Heart right ventricle (tissue), 16 donors: Measurements from ENCODE around the gene MED17. TPM values are rescaled to one million over a fixed set of nuclear protein-coding genes. Genes with fewer than 3 reads are reported as not detected.

Experiments
- ATAC-seq, 8 donors: fragments of 200-7000 bp; cut with Tn5 transposase; one replicate each; pipeline ENCODE4 v1.9.1; 2020; ENCODE audit warnings: mild to moderate bottlenecking in 8 of 8, moderate library complexity in 8 of 8, moderate number of reproducible peaks in 1 of 8
- DNase-seq, 2 donors: peaks; one replicate each; pipeline ENCODE4 v3.0.0-alpha.2; 2020
- H3K27ac ChIP-seq, 10 donors: fragments of 200-600 bp; sonication (generic) in 2 of 10; one replicate each; pipeline versions ENCODE4 v1.5.0 to v1.8.0; 2020 to 2022; ENCODE audit warnings: mild to moderate bottlenecking in 3 of 10
- H3K27me3 ChIP-seq, 7 donors: fragments of 200-600 bp; one replicate each; pipeline ENCODE4 v1.8.0; 2021 to 2022; ENCODE audit warnings: mild to moderate bottlenecking in 2 of 7
- H3K36me3 ChIP-seq, 9 donors: fragments of 200-600 bp; sonication (generic) in 1 of 9; one replicate each; pipeline versions ENCODE4 v1.5.0 to v1.8.0; 2020 to 2022; ENCODE audit warnings: mild to moderate bottlenecking in 2 of 9
- H3K4me1 ChIP-seq, 9 donors: fragments of 200-600 bp; sonication (generic) in 1 of 9; one replicate each; pipeline versions ENCODE4 v1.5.0 to v1.8.0; 2020 to 2022; ENCODE audit warnings: mild to moderate bottlenecking in 4 of 9
- H3K4me3 ChIP-seq, 10 donors: fragments of 200-600 bp; sonication (generic) in 2 of 10; one replicate each; pipeline versions ENCODE4 v1.5.0 to v1.8.0; 2020 to 2022; ENCODE audit warnings: mild to moderate bottlenecking in 7 of 10, moderate library complexity in 2 of 10
- H3K9me3 ChIP-seq, 11 donors: fragments of 200-600 bp in 10 of 11; sonication (generic) in 2 of 11; one replicate each; pipeline versions ENCODE4 v1.5.0 to v1.8.0; 2013 to 2022; ENCODE audit warnings: mild to moderate bottlenecking in 2 of 11, control low read depth in 1 of 11, moderate library complexity in 1 of 11
- WGBS, 2 donors: extraction: QIAGEN DNeasy Blood & Tissue Kit; methylation state at CpG; one replicate each; pipeline ENCODE4 v1.1.7; 2013; ENCODE audit warnings: inconsistent platforms in 1 of 2; 5-methylcytosine and 5-hydroxymethylcytosine counted together
- intact Hi-C, 10 donors: fragments of 100-400 bp; cut with DNase I; formaldehyde crosslinking; loops; one replicate each; pipeline versions ENCODE4 v1.11.1 to v1.14.2; 2022
- polyA plus RNA-seq, 2 donors: library from polyadenylated mRNA; stranded (reverse); fragments of 200-250 nt; gene quantifications; one replicate each; pipeline ENCODE4 v1.2.3, GENCODE V29; 2013
- total RNA-seq, 10 donors: library from RNA; stranded (reverse); fragmentation: NEBNext Ultra II Directional in 3 of 10; extraction: Animal tissue kit (Norgen Biotek cat#: 25700) in 3 of 10; gene quantifications; one replicate each; pipeline versions ENCODE4 v1.2.1 to v1.2.4, GENCODE V29; 2021 to 2023
- TF ChIP-seq, protein P1 (sequence below), 9 donors: fragments of 200-600 bp; sonication (generic) in 2 of 9; IDR thresholded peaks; one replicate each; pipeline versions ENCODE4 v1.5.0 to v1.8.0; 2021 to 2022; ENCODE audit warnings: antibody characterized with exemption in 9 of 9, mild to moderate bottlenecking in 5 of 9, moderate library complexity in 1 of 9
- donor health status: Arrhythmogenic right ventricular cardiomyopathy.
- donor health status: ischemic (EF 13 %, LVEDD 7.1; RV severe dilation, severe dysfunction).
- donor health status: healthy with polysubstance abuse.
- donor health status: DM: no; HTN: yes; CAD: no.
- donor health status: DM: no; HTN: no; CAD: no.
- donor health status: ischemic (EF 25% LVEDD 6.9; RV normal size, moderate dysfunction).
- donor health status: ischemic (EF 25% LVEDD 5.7; RV mildly dilated, moderate dysfunction).
- donor health status: healthy.
- donor health status: DM: yes; HTN: yes; CAD: no.
- donor health status: Ischemic cardiomyopathy.
- donor health status: ischemic (EF 35%, LVEDD 5.7; RV mildly dilated, moderate dysfunction).
- donor health status: nonischemic (EF 11% LVEDD 7.7; RV severe dilation, severe dysfunction).
- donor health status: DM: yes; HTN: yes; CAD: no.
- donor health status: PGD.
- donor health status: ischemic (EF 29% LVEDD 5.4; RV normal size, mild dysfunction).
- donor health status: nonischemic (EF 23%, LVEDD 6.1; RV moderate dilation, normal function).

MED17 gene
- total and polyA plus RNA-seq, 12 donors = 11.0 to 25.7 (median 21.5) TPM

DNA sequence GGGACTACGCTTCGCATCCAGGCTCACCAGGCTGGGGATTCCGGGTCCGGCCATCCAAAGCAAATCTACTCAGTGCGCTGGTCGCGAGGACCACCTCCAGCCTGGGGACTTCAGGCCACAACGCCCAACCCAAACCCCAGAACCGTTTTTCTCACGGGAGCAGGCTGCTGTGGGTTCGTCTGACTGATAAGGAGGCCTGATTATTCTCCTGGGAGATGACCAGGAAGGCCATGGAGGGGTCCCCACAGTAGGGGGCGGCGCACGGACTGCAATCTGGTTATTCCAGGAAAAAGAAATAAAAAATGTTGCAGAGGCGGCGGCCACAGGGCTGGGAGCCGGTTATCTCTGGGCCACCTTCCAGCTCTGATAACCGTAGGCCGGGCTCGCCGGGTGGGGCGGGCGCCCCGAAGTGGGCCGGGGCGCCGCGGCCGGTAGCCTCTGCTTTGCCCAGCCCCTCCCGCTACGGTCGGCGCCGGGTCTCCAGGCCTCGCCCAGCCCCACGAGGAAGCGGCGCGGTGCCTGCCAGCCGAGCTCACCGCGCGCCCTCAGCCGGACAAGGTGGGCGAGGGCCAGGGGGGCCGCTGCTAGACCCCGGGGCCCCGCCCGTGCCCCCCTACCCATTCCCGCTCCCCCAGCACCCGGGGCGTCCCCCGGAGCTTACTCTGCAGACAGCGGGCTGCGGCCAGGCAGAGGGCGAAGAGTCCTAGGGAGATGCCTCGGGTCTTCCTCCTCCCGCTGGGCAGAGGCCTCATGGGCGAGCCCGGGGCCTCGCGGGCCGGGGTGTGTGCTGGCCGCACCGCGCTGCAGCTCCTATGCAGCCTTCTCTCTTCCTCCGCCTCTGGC is 65.9 kb downstream of the MED17 start:
- peak overlapping the region in 7 of 10 donors; percentile 9 to 52 (median 38) for H3K27ac ChIP-seq
- peaks cover 0 to 14% (median 0%) of the 10 kb centered on the region in 7 donors for H3K27me3 ChIP-seq
- WGBS, 2 donors = 7 to 10% methylated on average over 58 to 67 of the region's 67 CpGs
- DNase-seq (peak; percentile 7 to 37), ATAC-seq (peak; percentile 62 to 81 (median 72))
- TF ChIP-seq, protein P1, sequence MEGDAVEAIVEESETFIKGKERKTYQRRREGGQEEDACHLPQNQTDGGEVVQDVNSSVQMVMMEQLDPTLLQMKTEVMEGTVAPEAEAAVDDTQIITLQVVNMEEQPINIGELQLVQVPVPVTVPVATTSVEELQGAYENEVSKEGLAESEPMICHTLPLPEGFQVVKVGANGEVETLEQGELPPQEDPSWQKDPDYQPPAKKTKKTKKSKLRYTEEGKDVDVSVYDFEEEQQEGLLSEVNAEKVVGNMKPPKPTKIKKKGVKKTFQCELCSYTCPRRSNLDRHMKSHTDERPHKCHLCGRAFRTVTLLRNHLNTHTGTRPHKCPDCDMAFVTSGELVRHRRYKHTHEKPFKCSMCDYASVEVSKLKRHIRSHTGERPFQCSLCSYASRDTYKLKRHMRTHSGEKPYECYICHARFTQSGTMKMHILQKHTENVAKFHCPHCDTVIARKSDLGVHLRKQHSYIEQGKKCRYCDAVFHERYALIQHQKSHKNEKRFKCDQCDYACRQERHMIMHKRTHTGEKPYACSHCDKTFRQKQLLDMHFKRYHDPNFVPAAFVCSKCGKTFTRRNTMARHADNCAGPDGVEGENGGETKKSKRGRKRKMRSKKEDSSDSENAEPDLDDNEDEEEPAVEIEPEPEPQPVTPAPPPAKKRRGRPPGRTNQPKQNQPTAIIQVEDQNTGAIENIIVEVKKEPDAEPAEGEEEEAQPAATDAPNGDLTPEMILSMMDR (IDR thresholded peaks at IDR 0.05) = no peak
- intact Hi-C loops = no loop called here
- H3K4me1 ChIP-seq = peaks cover 0 to 16% (median 0%) of the 10 kb centered on the region in 9 donors
- no peaks in the 10 kb centered on the region for H3K9me3 ChIP-seq
- H3K4me3 ChIP-seq = peak overlapping the region; percentile 26 to 78 (median 56)
- H3K36me3 ChIP-seq = no peaks in the 10 kb centered on the region

DNA sequence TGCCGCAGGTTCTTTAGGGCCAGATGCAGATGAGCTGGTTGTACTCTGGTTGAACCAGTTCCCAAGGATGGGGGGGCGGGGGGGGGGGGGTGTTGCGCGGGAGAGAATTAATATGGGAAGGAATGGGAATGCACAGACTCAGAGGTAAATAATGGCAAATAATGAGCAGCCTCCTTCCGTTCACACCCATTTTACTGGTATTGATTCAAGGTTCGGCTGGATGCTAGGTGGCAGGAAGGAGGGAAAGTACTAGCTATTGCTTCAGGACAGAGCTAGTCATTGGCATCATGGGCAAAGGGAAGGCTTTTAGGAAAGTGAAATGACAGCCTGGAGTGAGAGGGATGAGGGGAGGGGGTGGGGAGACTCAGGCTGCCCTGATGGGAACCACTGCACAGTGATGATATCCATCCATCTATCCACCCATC is 66.5 kb downstream of the MED17 start, which contains the start of gene VSTM5:
Gene VSTM5, minus strand, starts transcription at position 25 of the 425 bp plus-strand sequence. CDS start 116 bp downstream, outside the sequence.
- intact Hi-C loops = no loop called here
- Histone ChIP-seq H3K4me3 (peak within 1 kb of the TSS; percentile 26 to 78 (median 56)), H3K36me3 (no peaks in the 10 kb centered on the region), H3K4me1 (peaks cover 0 to 16% (median 0%) of the 10 kb centered on the region in 9 donors), H3K27me3 (peaks cover 0 to 14% (median 0%) of the 10 kb centered on the region in 7 donors), H3K9me3 (no peaks in the 10 kb centered on the region), H3K27ac (peak within 1 kb of the TSS in 7 of 10 donors; percentile 9 to 52 (median 38))
- no peak for ATAC-seq
- DNase-seq = no peak
- TF ChIP-seq, protein P1 (IDR thresholded peaks at IDR 0.05) = no peak
- WGBS, 2 donors = 22 to 30% methylated on average over 6 of the region's 6 CpGs

DNA sequence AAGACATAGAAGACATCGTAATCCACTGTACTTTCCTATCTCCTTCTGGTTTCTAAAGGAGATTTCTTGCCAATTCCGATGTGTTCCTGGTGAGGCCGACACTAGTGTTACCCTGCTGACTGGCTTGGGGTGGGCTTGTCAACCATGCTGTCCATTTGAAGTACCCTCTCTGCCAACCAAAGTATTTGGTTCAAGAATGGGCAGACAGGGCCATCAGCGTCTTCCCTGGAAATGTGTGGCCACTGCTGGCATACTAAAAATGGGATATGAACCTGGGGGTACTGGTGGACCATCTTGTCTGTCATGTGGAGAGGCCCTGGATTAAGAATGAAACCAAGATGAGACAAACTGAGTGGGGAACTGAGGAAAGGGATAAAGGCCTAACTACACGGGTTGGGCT is 68.2 kb downstream of the MED17 start:
- no peak for DNase-seq
- H3K27me3 ChIP-seq = peaks cover 0 to 14% (median 0%) of the 10 kb centered on the region in 7 donors
- no peak overlapping the region for H3K4me3 ChIP-seq
- intact Hi-C loops = no loop called here
- TF ChIP-seq, protein P1 (IDR thresholded peaks at IDR 0.05) = no peak
- H3K27ac ChIP-seq = no peak overlapping the region
- H3K9me3 ChIP-seq = no peaks in the 10 kb centered on the region
- H3K4me1 ChIP-seq = peaks cover 0 to 20% (median 3%) of the 10 kb centered on the region in 9 donors
- WGBS, 2 donors = 91 to 98% methylated on average over 5 of the region's 5 CpGs
- no peaks in the 10 kb centered on the region for H3K36me3 ChIP-seq
- no peak for ATAC-seq

DNA sequence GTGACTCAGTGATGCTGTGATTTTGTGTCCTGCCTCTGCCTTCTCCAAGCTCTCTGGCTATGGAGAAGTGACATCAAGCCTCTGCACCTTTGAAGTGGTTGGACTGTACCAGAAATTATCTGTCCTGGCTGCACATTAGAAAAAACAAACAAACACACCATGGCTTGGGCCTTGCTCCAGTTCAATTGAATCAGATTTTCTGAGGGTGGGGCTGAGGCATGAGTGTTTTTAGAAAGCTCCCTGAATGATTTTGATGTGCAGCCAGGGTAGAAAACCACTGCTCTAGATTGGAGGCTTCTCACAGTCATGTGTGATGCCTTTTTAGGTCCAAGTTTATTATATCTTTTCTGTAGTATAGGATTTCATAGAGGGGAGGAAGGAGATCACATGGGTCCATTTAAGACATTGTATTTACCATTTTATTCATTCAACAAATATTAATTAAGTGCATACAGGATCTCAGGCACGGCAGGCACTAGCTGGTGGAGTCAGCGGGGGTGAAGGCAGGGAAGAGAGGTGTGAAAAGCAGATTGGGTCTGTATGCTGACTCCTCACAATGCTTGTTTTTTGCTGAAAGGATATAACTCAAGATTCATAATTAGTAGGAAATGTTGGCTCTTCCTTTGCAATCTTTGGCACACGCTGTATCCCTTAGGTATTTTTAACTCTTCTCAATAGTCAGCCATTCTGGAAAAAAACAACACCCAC is 73.5 kb downstream of the MED17 start:
- WGBS, 2 donors = 44 to 48% methylated on average over 3 of the region's 3 CpGs
- H3K9me3 ChIP-seq = no peaks in the 10 kb centered on the region
- peak overlapping the region in 2 of 10 donors; percentile 45 to 51 for H3K27ac ChIP-seq
- intact Hi-C loops = no loop called here
- H3K4me3 ChIP-seq = no peak overlapping the region
- ATAC-seq = peak in 6 of 8 donors; percentile 23 to 64 (median 56)
- DNase-seq = no peak
- TF ChIP-seq, protein P1 (IDR thresholded peaks at IDR 0.05) = no peak
- H3K27me3 ChIP-seq = no peaks in the 10 kb centered on the region
- no peaks in the 10 kb centered on the region for H3K36me3 ChIP-seq
- peaks cover 0 to 28% (median 11%) of the 10 kb centered on the region in 9 donors for H3K4me1 ChIP-seq
